Endothelial cell of hepatic sinusoid (primary cell): ENCODE data around the gene MCM3AP.
"Not testable (repeated sequence)": the region's sequence is repeated elsewhere in the genome, so short reads cannot be mapped to it uniquely, and the experiment has no call there.

Source experiments
- in situ Hi-C: cut with HindIII; loops from 2 replicates; pipeline ENCODE4 v1.10.0; 2017; ENCODE audit warnings: low sequenced_read_pairs

Gene MCM3AP

GRCh38 chr21:46312949-46313348, 27.5 kb upstream of the MCM3AP start:
- in situ Hi-C loops: no loop called here

GRCh38 chr21:46311568-46311967, 26.2 kb upstream of the MCM3AP start:
- in situ Hi-C loops: no loop called here

- in situ Hi-C loops: not testable (repeated sequence)
These were observed 24.8 kb upstream of the MCM3AP start for GRCh38 chr21:46310260-46310659.

- in situ Hi-C loops: no loop called here
These were observed 23.0 kb upstream of the MCM3AP start for GRCh38 chr21:46308431-46308830.

- in situ Hi-C loops: no loop called here
These were observed 22.2 kb upstream of the MCM3AP start for GRCh38 chr21:46307625-46308024.

- in situ Hi-C loops: no loop called here
These were observed 19.5 kb upstream of the MCM3AP start for GRCh38 chr21:46304955-46305354.

- in situ Hi-C loops: no loop called here
These were observed 19.0 kb upstream of the MCM3AP start for GRCh38 chr21:46304437-46304836.

GRCh38 chr21:46301759-46302158, 16.3 kb upstream of the MCM3AP start:
- in situ Hi-C loops: no loop called here

GRCh38 chr21:46299167-46299566, 13.8 kb upstream of the MCM3AP start:
- in situ Hi-C loops: no loop called here

GRCh38 chr21:46297338-46298271, 12.2 kb upstream of the MCM3AP start:
- in situ Hi-C loops: no loop called here

- in situ Hi-C loops: no loop called here
These were observed 10.8 kb upstream of the MCM3AP start for GRCh38 chr21:46295996-46296752.

- in situ Hi-C loops: no loop called here
These were observed 9.9 kb upstream of the MCM3AP start for GRCh38 chr21:46295177-46295770.

- in situ Hi-C loops: loop anchor here (5.0 kb wide), 1 partner anchor 148 kb away; no protein-coding TSS in a partner anchor
These were observed 9.3 kb upstream of the MCM3AP start for GRCh38 chr21:46294647-46295176.

- in situ Hi-C loops: loop anchor here (5.0 kb wide), 1 partner anchor 151 kb away; no protein-coding TSS in a partner anchor
These were observed 6.2 kb upstream of the MCM3AP start for GRCh38 chr21:46291561-46291960.

- in situ Hi-C loops: loop anchor here (5.0 kb wide), 1 partner anchor 153 kb away; no protein-coding TSS in a partner anchor
These were observed 4.3 kb upstream of the MCM3AP start for GRCh38 chr21:46289655-46290179.

- in situ Hi-C loops: no loop called here
These were observed 2.1 kb upstream of the MCM3AP start for GRCh38 chr21:46287541-46287940.

- in situ Hi-C loops: no loop called here
These were observed 1.2 kb upstream of the MCM3AP start for GRCh38 chr21:46286648-46287002.

GRCh38 chr21:46285761-46286647, 593 bp upstream of the MCM3AP start, which contains the start of gene YBEY:
Gene YBEY, plus strand, starts transcription at chr21:46286342. Its CDS starts 572 bp downstream, at chr21:46286914.
- in situ Hi-C loops: no loop called here

- in situ Hi-C loops: no loop called here
These were observed 678 bp downstream of the MCM3AP start for GRCh38 chr21:46284733-46285132.
